Measurements from ENCODE around the gene EIF4B. TPM values are rescaled to one million over a fixed set of nuclear protein-coding genes. Genes with fewer than 3 reads are reported as not detected.

The EIF4B gene
- total RNA-seq, 1 donor from 2014 or later, result 904 TPM

Other genes starting within 250 kb of the EIF4B start
- not detected in 2 replicates for gene KRT76, start 229.1 kb upstream of the EIF4B start, total RNA-seq
- not detected in 2 replicates for gene KRT3, start 210.3 kb upstream of the EIF4B start, total RNA-seq
- gene KRT4, start 192.3 kb upstream of the EIF4B start, total RNA-seq, result not detected in 2 replicates
- not detected in 2 replicates for gene KRT79, start 172.1 kb upstream of the EIF4B start, total RNA-seq
- not detected in 2 replicates for gene KRT78, start 157.5 kb upstream of the EIF4B start, total RNA-seq
- gene KRT8, start 101.4 kb upstream of the EIF4B start, total RNA-seq, result 11.3 and 12.6 TPM in 2 replicates
- 139 and 162 TPM in 2 replicates for gene KRT18, start 57.3 kb upstream of the EIF4B start, total RNA-seq
- 15.9 and 18.3 TPM in 2 replicates for gene TNS2, start 43.6 kb downstream of the EIF4B start, total RNA-seq
- gene SPRYD3, start 72.9 kb downstream of the EIF4B start, total RNA-seq, result 8.9 and 12.9 TPM in 2 replicates
- gene IGFBP6, start 91.2 kb downstream of the EIF4B start, total RNA-seq, result 2.2 and 16.6 TPM in 2 replicates
- not detected in 2 replicates for gene SOAT2, start 97.0 kb downstream of the EIF4B start, total RNA-seq
- 9.6 and 12.1 TPM in 2 replicates for gene ZNF740, start 174.3 kb downstream of the EIF4B start, total RNA-seq
- gene CSAD, start 174.5 kb downstream of the EIF4B start, total RNA-seq, result 2.6 and 6.0 TPM in 2 replicates
- gene ITGB7, start 200.8 kb downstream of the EIF4B start, total RNA-seq, result not detected in 2 replicates
- gene RARG, start 225.8 kb downstream of the EIF4B start, total RNA-seq, result 5.2 and 10.9 TPM in 2 replicates